GM08714 (cell line): ENCODE results near the gene EPB41L3.

Experiments
- H3K4me3 ChIP-seq: fragments of 200-500 bp; sonication (Bioruptor generic); 2 replicates; pipeline ENCODE4 v1.5.1; 2014; ENCODE audit warnings: mild to moderate bottlenecking, low read length, inconsistent platforms
- ZNF274 ChIP-seq: IDR thresholded peaks from 2 replicates; pipeline ENCODE4 v1.6.1; 2012; ENCODE audit warnings: mild to moderate bottlenecking, low read depth, low read length

The EPB41L3 gene

DNA sequence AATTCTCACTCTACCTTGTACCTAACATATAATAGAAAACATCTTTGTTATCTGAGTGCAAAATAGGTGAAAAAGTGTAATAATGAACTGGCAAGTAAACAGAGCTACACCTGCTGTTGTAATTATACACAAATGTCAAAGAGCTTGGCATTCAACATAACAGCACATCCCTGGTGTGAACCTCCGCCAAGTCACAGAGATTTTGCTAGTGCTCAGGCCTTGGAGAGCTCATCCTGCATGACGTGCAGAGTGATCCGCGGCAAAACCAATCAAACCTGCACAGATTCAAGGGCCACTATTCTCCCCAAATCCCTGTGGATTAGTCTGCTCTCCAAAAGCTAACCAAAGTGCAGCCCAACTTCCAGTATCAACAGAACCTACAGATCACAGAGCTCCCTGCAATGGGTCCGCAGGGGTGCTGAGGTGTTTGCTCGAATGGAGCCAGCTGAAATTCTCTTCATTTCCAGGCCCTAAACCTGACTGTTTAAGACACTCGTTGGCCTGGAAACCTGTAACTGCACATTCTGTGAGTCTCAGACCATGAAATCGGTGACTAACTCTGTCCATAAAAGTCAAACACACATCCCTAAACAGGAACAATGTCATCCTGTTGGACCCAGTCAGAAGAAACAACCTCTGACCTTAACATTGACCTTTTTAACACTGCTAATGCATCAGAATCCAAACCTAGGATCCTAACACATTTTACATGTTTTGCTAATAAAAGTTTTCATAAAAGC is 111.8 kb downstream of the EPB41L3 start:
- no peak for TF ChIP-seq ZNF274

DNA sequence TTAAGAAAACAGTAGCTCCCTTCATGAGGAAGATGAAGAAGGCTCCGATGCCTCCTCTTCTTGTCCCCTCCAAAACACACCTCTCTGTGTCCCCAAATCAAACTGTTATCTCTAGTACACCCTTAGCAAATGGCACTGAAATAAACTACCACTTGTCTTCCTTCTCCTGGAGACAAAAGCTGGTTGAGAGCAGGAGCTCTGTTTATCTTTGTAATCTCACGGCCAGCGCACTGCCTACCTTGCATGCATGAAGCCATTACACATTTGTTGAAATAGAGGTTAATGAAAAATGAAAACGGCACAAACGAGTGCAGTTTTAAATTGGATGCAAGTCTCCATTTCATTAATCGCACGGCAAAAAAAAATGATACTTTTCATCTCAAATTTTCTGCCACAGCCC is 113.7 kb downstream of the EPB41L3 start:
- no peak overlapping the region for H3K4me3 ChIP-seq
- TF ChIP-seq ZNF274 = no peak

More for the DNA sequence above, 111.8 kb downstream of the EPB41L3 start:
- no peak overlapping the region for H3K4me3 ChIP-seq

GRCh38 chr18:5429681-5430080 is 114.1 kb downstream of the EPB41L3 start:
- no peak for TF ChIP-seq ZNF274
- H3K4me3 ChIP-seq = no peak overlapping the region

DNA sequence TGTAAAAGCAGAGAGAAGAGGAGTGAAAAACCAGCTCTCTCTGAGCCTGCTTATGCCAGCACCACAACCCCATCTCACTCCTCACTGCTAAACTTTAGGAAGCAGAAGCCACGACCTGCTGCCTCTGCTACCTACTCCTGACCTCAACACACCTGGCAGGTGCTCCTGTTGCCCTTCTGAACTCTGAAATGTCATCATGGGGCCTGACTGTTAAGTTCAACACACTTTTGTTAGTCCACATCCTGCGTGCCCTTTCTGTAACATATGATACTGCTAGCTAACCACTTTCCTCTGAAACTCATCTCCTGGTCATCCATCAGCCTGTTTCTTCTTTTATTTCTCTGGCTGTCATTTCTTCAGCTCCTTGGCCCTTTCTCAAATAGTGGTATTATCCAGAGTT is 118.1 kb downstream of the EPB41L3 start:
- no peak for TF ChIP-seq ZNF274
- no peak overlapping the region for H3K4me3 ChIP-seq

DNA sequence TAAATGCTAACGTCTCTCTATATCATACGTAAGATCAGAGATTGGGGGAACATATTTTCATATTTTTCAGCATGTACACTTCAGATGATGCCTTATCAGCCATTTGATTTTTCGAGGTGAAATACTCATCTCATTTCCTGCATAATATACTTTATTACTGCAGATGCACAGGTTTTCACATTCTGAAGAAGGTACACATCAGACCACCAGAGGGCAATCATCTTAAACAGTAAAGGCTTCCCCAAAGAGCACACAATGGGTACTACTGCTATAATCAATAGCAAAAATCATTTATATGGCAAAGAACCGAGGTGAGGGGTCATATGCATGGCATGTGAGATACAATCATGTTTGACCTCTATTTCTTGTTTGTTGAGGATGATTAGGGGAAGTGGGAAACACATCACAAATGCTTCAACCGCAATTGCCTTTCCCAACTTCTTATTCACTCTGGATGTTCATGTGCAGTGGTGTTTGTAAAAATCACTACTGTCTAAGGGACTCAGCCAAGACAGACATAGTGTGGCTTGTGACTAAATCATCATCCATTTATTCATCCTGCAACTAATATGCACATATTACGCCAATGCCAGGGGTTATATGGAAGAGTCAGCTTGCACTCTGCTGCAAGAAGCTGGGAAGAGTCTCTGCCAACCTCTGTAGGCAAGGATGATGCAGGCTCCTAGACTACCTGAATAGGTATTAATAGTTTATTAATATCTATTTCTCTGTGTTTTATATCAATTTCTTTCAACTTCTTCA is 118.7 kb downstream of the EPB41L3 start:
- H3K4me3 ChIP-seq = no peak overlapping the region
- no peak for TF ChIP-seq ZNF274

GRCh38 chr18:5422626-5423025 is 121.2 kb downstream of the EPB41L3 start:
- TF ChIP-seq ZNF274 = no peak
- H3K4me3 ChIP-seq = no peak overlapping the region

DNA sequence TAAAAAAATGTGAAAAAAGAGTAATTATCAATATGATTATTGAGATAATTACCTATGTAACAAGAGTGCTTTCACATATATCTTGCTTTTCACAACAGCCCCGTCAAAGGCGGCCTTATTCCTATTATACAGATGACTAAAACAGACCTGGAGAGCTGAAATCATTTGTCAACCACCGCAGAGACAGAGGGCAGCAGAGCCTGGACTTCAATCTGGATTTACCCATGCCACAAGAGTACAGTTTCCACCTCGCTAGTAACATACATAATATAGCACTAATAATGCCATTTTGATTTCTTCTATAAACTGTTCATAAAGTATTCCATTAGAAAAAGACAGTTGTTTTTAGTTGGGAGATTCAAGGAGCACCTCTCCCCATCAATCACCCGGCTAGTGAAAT is 121.8 kb downstream of the EPB41L3 start:
- no peak overlapping the region for H3K4me3 ChIP-seq
- no peak for TF ChIP-seq ZNF274

- H3K4me3 ChIP-seq = no peak overlapping the region
- TF ChIP-seq ZNF274 = no peak
Observed at GRCh38 chr18:5420906-5421305, 122.9 kb downstream of the EPB41L3 start.

GRCh38 chr18:5419601-5420000 is 124.2 kb downstream of the EPB41L3 start:
- no peak overlapping the region for H3K4me3 ChIP-seq
- no peak for TF ChIP-seq ZNF274

DNA sequence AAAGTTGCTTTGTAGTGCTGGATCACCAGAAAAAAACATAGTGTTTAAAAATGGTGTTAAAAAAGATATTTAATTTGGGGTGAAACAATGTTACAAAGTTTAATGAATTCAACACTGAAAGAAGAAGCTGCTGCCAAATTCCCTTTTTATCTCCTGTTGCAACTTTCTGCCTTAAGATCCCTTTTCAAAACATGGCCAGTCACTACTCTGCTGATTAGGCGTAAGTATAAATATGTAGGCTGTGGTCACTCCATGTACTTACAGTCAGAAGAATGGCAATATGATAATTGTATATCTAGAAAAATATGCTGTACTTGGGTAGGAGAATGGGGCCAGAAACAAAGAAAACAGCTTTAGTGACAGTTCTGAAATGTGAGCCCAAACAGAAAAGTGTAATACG is 124.8 kb downstream of the EPB41L3 start:
- TF ChIP-seq ZNF274 = no peak
- H3K4me3 ChIP-seq = no peak overlapping the region

DNA sequence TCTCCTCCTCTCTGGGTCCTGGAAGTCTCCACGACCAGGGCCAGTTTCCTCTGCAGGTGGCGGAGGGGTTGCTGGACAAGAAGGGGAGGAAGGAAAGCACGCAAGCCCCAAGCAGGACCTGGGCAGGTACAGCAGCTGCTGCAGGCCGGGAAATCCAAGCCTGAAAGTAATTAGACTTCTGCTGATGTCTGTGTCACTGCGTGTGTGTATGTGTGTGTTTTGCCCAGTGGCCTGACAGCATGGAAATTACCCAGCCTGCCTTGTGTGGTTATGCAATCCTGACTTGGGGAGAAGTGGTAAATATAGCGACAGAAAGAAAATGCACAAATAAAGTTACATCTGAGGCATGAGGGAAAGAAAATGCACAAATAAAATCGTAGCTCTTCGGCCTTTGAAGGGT is 126.5 kb downstream of the EPB41L3 start:
- no peak for TF ChIP-seq ZNF274
- H3K4me3 ChIP-seq = no peak overlapping the region

DNA sequence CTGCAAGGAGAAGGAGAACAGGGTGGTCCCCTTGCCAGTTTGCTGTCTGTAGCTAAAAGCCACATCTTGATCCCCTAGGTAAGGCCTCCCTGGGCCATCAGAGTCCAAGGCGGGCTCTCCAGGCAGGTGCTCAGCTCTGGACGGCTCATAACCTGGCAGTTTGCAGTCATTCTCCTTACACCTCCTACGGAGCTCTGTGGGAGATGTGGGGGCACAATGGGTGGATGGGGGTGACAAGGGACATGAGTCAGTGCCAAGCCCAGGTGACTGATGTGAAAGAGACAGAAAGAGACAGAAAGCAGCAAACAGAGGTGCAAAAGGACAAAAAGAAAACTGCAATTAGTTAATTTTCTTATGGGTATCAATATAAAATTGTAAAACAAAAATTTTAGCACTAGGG is 127.7 kb downstream of the EPB41L3 start:
- no peak for TF ChIP-seq ZNF274
- H3K4me3 ChIP-seq = no peak overlapping the region

- TF ChIP-seq ZNF274 = no peak
- H3K4me3 ChIP-seq = no peak overlapping the region
Observed at GRCh38 chr18:5415665-5416064, 128.1 kb downstream of the EPB41L3 start.

- TF ChIP-seq ZNF274 = no peak
- H3K4me3 ChIP-seq = no peak overlapping the region
Observed at GRCh38 chr18:5415031-5415430, 128.8 kb downstream of the EPB41L3 start.

DNA sequence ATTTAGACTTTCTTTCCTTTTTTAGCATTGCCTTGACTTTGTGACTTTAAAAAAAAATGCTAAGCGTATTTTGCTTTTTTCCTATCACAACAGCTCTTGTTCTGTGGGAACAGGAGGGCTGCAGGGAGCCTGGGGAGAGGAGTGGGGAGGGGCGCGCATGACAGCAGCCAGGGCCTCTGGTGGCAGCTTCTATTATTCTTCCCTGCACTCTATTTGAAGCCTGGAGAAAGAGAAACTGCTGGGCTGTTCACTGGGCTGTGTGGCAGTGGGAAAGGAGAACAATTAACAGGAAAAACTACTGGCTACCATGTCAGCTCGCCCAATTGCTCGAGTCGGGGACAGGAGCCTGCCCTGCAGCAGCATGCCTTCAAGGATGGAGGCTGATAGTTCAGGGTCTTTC is 129.3 kb downstream of the EPB41L3 start:
- TF ChIP-seq ZNF274 = no peak

More for the DNA sequence above, 129.3 kb downstream of the EPB41L3 start:
- no peak overlapping the region for H3K4me3 ChIP-seq
